Measurements from ENCODE around the gene OAS2. TPM values are rescaled to one million over a fixed set of nuclear protein-coding genes. Genes with fewer than 3 reads are reported as not detected.

OAS2 gene
- total RNA-seq, 2 donors from 2014 or later = 6.0 to 6.8 TPM

DNA sequence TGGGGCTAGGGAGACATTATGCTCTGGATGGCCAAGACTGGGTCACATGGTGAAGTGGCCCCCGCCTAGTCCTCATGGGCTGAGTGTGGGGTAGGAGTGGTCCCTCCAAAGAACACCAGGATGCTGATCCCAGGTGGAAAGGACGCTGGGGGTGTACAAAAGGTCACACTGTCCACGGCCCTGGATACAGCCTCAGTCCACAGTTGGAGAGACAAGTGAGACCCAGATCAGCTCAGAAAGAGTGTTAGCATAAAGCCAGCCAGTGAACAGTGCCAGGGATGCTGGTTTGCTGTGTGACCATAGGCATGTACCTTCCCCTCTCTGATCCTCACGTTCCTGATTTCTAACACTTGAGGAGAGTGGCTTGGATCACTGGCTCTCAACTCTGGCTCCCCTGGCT, 13.4 kb upstream of the OAS2 start:
- DNase-seq (ENCODE audit: low spot score) = no peak
- Histone ChIP-seq H3K9me3 (peaks cover 0 to under 1% of the 10 kb centered on the region in 2 donors), H3K36me3 (peaks cover 22% of the 10 kb centered on the region), H3K4me1 (no peaks in the 10 kb centered on the region), H3K27ac (no peak overlapping the region), H3K4me3 (no peak overlapping the region), H3K27me3 (no peaks in the 10 kb centered on the region)
- TF ChIP-seq, protein P1, sequence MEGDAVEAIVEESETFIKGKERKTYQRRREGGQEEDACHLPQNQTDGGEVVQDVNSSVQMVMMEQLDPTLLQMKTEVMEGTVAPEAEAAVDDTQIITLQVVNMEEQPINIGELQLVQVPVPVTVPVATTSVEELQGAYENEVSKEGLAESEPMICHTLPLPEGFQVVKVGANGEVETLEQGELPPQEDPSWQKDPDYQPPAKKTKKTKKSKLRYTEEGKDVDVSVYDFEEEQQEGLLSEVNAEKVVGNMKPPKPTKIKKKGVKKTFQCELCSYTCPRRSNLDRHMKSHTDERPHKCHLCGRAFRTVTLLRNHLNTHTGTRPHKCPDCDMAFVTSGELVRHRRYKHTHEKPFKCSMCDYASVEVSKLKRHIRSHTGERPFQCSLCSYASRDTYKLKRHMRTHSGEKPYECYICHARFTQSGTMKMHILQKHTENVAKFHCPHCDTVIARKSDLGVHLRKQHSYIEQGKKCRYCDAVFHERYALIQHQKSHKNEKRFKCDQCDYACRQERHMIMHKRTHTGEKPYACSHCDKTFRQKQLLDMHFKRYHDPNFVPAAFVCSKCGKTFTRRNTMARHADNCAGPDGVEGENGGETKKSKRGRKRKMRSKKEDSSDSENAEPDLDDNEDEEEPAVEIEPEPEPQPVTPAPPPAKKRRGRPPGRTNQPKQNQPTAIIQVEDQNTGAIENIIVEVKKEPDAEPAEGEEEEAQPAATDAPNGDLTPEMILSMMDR (IDR thresholded peaks at IDR 0.05) = no peak

DNA sequence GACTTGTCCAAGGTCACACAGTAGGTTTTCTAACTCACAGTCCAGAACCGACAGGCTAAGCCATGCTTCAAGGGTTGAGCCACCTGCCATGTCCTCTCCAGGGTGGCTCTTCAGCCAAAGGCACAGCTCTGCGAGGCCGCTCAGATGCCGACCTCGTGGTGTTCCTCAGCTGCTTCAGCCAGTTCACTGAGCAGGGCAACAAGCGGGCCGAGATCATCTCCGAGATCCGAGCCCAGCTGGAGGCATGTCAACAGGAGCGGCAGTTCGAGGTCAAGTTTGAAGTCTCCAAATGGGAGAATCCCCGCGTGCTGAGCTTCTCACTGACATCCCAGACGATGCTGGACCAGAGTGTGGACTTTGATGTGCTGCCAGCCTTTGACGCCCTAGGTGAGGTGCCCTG, 12.7 kb upstream of the OAS2 start:
- Histone ChIP-seq H3K4me3 (no peak overlapping the region), H3K27ac (no peak overlapping the region), H3K36me3 (peaks cover 22% of the 10 kb centered on the region), H3K9me3 (no peaks in the 10 kb centered on the region), H3K27me3 (no peaks in the 10 kb centered on the region), H3K4me1 (no peaks in the 10 kb centered on the region)
- TF ChIP-seq, protein P1 (IDR thresholded peaks at IDR 0.05) = no peak
- no peak for DNase-seq (ENCODE audit: low spot score)

DNA sequence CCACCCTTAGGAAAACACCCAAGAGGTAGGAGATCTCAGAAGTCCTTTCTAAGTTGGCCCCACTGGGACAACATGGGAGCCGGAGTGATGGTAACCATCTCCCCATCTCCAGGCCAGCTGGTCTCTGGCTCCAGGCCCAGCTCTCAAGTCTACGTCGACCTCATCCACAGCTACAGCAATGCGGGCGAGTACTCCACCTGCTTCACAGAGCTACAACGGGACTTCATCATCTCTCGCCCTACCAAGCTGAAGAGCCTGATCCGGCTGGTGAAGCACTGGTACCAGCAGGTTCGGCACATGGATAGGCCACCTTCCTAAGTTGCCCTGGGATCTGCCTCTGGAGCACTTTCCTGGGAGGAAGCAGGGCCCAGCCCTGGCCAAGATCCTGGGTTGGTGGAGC, 11.0 kb upstream of the OAS2 start:
- no peaks in the 10 kb centered on the region for H3K27me3 ChIP-seq
- DNase-seq (ENCODE audit: low spot score) = no peak
- no peak overlapping the region for H3K27ac ChIP-seq
- TF ChIP-seq, protein P1 (IDR thresholded peaks at IDR 0.05) = no peak
- H3K36me3 ChIP-seq = peaks cover 20% of the 10 kb centered on the region
- no peaks in the 10 kb centered on the region for H3K9me3 ChIP-seq
- peaks cover 0 to 9% of the 10 kb centered on the region in 2 donors for H3K4me1 ChIP-seq
- no peak overlapping the region for H3K4me3 ChIP-seq

DNA sequence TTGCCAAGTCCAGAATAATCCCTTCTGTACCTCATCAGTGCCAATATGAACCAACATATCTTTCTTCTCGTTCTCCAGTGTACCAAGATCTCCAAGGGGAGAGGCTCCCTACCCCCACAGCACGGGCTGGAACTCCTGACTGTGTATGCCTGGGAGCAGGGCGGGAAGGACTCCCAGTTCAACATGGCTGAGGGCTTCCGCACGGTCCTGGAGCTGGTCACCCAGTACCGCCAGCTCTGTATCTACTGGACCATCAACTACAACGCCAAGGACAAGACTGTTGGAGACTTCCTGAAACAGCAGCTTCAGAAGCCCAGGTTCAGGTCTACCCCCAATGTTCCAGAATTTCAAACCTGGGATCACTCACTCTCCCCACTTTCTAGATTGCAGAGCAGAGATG, 10.5 kb upstream of the OAS2 start:
- no peak overlapping the region for H3K4me3 ChIP-seq
- DNase-seq (ENCODE audit: low spot score) = no peak
- H3K27me3 ChIP-seq = no peaks in the 10 kb centered on the region
- H3K9me3 ChIP-seq = no peaks in the 10 kb centered on the region
- TF ChIP-seq, protein P1 (IDR thresholded peaks at IDR 0.05) = no peak
- H3K27ac ChIP-seq = no peak overlapping the region
- peaks cover 0 to 9% of the 10 kb centered on the region in 2 donors for H3K4me1 ChIP-seq
- H3K36me3 ChIP-seq = peaks cover 14% of the 10 kb centered on the region

DNA sequence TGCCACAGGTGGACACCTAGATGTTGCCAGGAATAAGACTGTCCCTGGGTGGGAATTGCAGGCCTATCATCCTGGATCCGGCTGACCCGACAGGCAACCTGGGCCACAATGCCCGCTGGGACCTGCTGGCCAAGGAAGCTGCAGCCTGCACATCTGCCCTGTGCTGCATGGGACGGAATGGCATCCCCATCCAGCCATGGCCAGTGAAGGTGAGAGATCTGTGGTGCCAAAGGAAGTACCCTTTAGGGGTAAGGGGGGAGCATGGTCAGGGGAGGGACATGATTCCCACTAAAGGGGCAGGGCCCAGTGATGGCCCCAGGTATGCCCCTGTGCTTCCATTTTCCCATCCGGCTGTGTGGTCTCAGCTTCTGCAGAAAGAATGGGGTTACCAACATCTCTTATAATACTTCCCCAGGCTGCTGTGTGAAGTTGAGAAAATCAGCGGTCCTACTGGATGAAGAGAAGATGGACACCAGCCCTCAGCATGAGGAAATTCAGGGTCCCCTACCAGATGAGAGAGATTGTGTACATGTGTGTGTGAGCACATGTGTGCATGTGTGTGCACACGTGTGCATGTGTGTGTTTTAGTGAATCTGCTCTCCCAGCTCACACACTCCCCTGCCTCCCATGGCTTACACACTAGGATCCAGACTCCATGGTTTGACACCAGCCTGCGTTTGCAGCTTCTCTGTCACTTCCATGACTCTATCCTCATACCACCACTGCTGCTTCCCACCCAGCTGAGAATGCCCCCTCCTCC, 8.6 kb upstream of the OAS2 start:
- Histone ChIP-seq H3K27ac (no peak overlapping the region), H3K9me3 (no peaks in the 10 kb centered on the region), H3K4me1 (peaks cover 0 to 9% of the 10 kb centered on the region in 2 donors), H3K36me3 (no peaks in the 10 kb centered on the region), H3K27me3 (no peaks in the 10 kb centered on the region), H3K4me3 (no peak overlapping the region)
- TF ChIP-seq, protein P1 (IDR thresholded peaks at IDR 0.05) = no peak
- no peak for DNase-seq (ENCODE audit: low spot score)

DNA sequence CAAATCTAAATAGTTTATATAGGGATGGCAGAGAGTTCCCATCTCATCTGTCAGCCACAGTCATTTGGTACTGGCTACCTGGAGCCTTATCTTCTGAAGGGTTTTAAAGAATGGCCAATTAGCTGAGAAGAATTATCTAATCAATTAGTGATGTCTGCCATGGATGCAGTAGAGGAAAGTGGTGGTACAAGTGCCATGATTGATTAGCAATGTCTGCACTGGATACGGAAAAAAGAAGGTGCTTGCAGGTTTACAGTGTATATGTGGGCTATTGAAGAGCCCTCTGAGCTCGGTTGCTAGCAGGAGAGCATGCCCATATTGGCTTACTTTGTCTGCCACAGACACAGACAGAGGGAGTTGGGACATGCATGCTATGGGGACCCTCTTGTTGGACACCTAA, 7.9 kb upstream of the OAS2 start:
- no peak for DNase-seq (ENCODE audit: low spot score)
- H3K36me3 ChIP-seq = no peaks in the 10 kb centered on the region
- no peaks in the 10 kb centered on the region for H3K9me3 ChIP-seq
- no peak overlapping the region for H3K27ac ChIP-seq
- H3K4me3 ChIP-seq = no peak overlapping the region
- peaks cover 0 to 9% of the 10 kb centered on the region in 2 donors for H3K4me1 ChIP-seq
- no peaks in the 10 kb centered on the region for H3K27me3 ChIP-seq
- TF ChIP-seq, protein P1 (IDR thresholded peaks at IDR 0.05) = no peak
